ENCODE data around the gene PACRGL. TPM values are rescaled to one million over a fixed set of nuclear protein-coding genes. Genes with fewer than 3 reads are reported as not detected.

The PACRGL gene
- total and polyA plus RNA-seq, 2 of the 4 experiments (the other 2 are of a cell fraction) = 7.4 to 13.1 TPM

GRCh38 chr4:20681271-20681670 is 19.0 kb upstream of the PACRGL start:
- DNase-seq (no peak), ATAC-seq (ENCODE audit: low read depth) (no peak)
- H2AK9ac ChIP-seq (replicated peaks; ENCODE audit: low read depth, low read length, poor library complexity) = no peak overlapping the region
- H3K4me1 ChIP-seq (ENCODE audit: control insufficient read depth, insufficient read depth, low read length) = no peaks in the 10 kb centered on the region
- no CpG with 5 or more reads among the region's 1 CpG for WGBS, 2 experiments (ENCODE audit: extremely low coverage in 2 of 2, insufficient read length in 1 of 2)
- H2AFZ ChIP-seq (replicated peaks; ENCODE audit: low read length, poor library complexity) = no peak overlapping the region
- H3K4ac ChIP-seq (ENCODE audit: low read depth, low read length) = no peak overlapping the region
- POLR2A ChIA-PET (ENCODE audit: unreplicated experiment) = no interaction called here
- no peak overlapping the region for H3K9ac ChIP-seq (ENCODE audit: low read depth, low read length)
- dilution Hi-C loops (cut with HindIII; ENCODE audit: low sequenced_read_pairs, unreplicated experiment) (no loop called here), intact Hi-C loops (cut with micrococcal nuclease) (no loop called here), in situ Hi-C loops (cut with MboI; ENCODE audit: low sequenced_read_pairs) (loop anchor here (10.0 kb wide), 3 partner anchors 136 to 1996 kb away; no protein-coding TSS in a partner anchor)
- no peaks in the 10 kb centered on the region for H3K9me3 ChIP-seq (ENCODE audit: control insufficient read depth, insufficient read depth, low read length)
- H2BK120ac ChIP-seq (ENCODE audit: low read depth, low read length) = no peak overlapping the region
- no peak overlapping the region for H2BK15ac ChIP-seq (ENCODE audit: low read depth, low read length)
- H3K9me1 ChIP-seq (ENCODE audit: insufficient read depth, low read length) = no peaks in the 10 kb centered on the region
- H4K91ac ChIP-seq (ENCODE audit: insufficient read depth, low read depth, low read length) = no peak overlapping the region
- H3K14ac ChIP-seq (replicated peaks; ENCODE audit: low read depth, low read length) = no peak overlapping the region
- no peak overlapping the region for H3K4me3 ChIP-seq (ENCODE audit: insufficient read depth, low read depth, low read length)
- no TSS peak for BruUV-seq (replicated peaks)
- TF ChIP-seq FOS (IDR thresholded peaks at IDR 0.05; ENCODE audit: low read depth, low read length) (no peak), CEBPB (IDR thresholded peaks at IDR 0.05; ENCODE audit: low read depth, low read length) (no peak), BHLHE40 (IDR thresholded peaks at IDR 0.05; ENCODE audit: low read depth, low read length) (no peak), NFE2L2 (IDR thresholded peaks at IDR 0.05; ENCODE audit: low read depth, low read length) (no peak), MAZ (IDR thresholded peaks at IDR 0.05; ENCODE audit: borderline replicate concordance, low read depth, low read length) (no peak), CTCF (conservative IDR thresholded peaks at IDR 0.05; ENCODE audit: low read depth, low read length) (no peak), MAFK (IDR thresholded peaks at IDR 0.05; ENCODE audit: low read depth, low read length) (no peak)
- no peaks in the 10 kb centered on the region for H3K79me1 ChIP-seq (ENCODE audit: low read depth in 1 of 2, low read length in 2 of 2)
- CTCF ChIA-PET = no interaction called here
- no peak overlapping the region for H2AK5ac ChIP-seq (ENCODE audit: low read depth, low read length)
- H3K27ac ChIP-seq (ENCODE audit: insufficient read depth, low read length) = no peak overlapping the region
- no peak overlapping the region for H3K4me2 ChIP-seq (ENCODE audit: low read depth, low read length)
- no peaks in the 10 kb centered on the region for H4K20me1 ChIP-seq (ENCODE audit: insufficient read depth, low read length)
- no peaks in the 10 kb centered on the region for H3K36me3 ChIP-seq (ENCODE audit: control insufficient read depth, insufficient read depth, low read length)
- no peak overlapping the region for H2BK20ac ChIP-seq (ENCODE audit: low read depth, low read length)
- H3K23ac ChIP-seq (ENCODE audit: low read depth, low read length) = no peak overlapping the region
- no peak overlapping the region for H3K56ac ChIP-seq (ENCODE audit: extremely low read depth, insufficient read depth, low read length)
- no peak overlapping the region for H4K8ac ChIP-seq (ENCODE audit: low read depth in 2 of 2, low read length in 2 of 2)
- no peak overlapping the region for H2BK5ac ChIP-seq (ENCODE audit: low read depth, low read length, poor library complexity, severe bottlenecking)
- H3K27me3 ChIP-seq (ENCODE audit: control insufficient read depth, insufficient read depth, low read length) = peaks cover 12% of the 10 kb centered on the region
- no peak overlapping the region for H3K18ac ChIP-seq (ENCODE audit: low read depth, low read length)
- H4K5ac ChIP-seq (ENCODE audit: low read depth, low read length) = no peak overlapping the region

Data from IMR-90 (cell line).